ENCODE results near the gene ADGRE1. TPM values are rescaled to one million over a fixed set of nuclear protein-coding genes. Genes with fewer than 3 reads are reported as not detected.

ADGRE1 gene
- total and polyA plus RNA-seq, 2 of the 13 experiments (the other 11 are each of a cell fraction or from before 2014, with no cell fraction given) = not detected

- TF ChIP-seq ZNF609 (CRISPR knock-in tag; IDR thresholded peaks at IDR 0.05; ENCODE audit: borderline replicate concordance) (no peak), ZNF343 (CRISPR knock-in tag; IDR thresholded peaks at IDR 0.05) (no peak), ELF3 (CRISPR knock-in tag; IDR thresholded peaks at IDR 0.05) (no peak)
These were observed 48.2 kb downstream of the ADGRE1 start (continued) for GRCh38 chr19:6935618-6936017.

- under 1% methylated on average over 3 of the region's 3 CpGs for WGBS (ENCODE audit: low lambda C conversion rate)
- no peaks in the 10 kb centered on the region for H3K4me1 ChIP-seq (ENCODE audit: insufficient read depth, low read length)
- no peak overlapping the region for H3K4me3 ChIP-seq (replicated peaks in 1 of 3; ENCODE audit: insufficient read depth in 1 of 3, low read depth in 2 of 3, low read length in 3 of 3)
- no peak for ATAC-seq
- no peaks in the 10 kb centered on the region for H3K79me2 ChIP-seq (ENCODE audit: insufficient read depth, low read length)
- no peaks in the 10 kb centered on the region for H3K36me3 ChIP-seq (replicated peaks in 1 of 2; ENCODE audit: control insufficient read depth in 1 of 2, insufficient read depth in 2 of 2, low read length in 2 of 2)
- H3K9me3 ChIP-seq (ENCODE audit: low read length) = no peaks in the 10 kb centered on the region
- intact Hi-C loops (cut with micrococcal nuclease; ENCODE audit: unreplicated experiment) = no loop called here
- no peak for FAIRE-seq
- ChIA-PET POLR2A (no interaction called here), CTCF (ENCODE audit: low intra/inter-chr PET ratio, low total read pairs) (no interaction called here)
- in situ Hi-C loops (cut with HindIII; ENCODE audit: extremely low pct_ligation_motif_present, low pct_unique_long_range_greater_than_20kb) = no loop called here
- H4K20me1 ChIP-seq (ENCODE audit: insufficient read depth, low read length) = no peaks in the 10 kb centered on the region
- no peak overlapping the region for H3K9ac ChIP-seq (ENCODE audit: insufficient read depth, low read depth, low read length)
- no peak overlapping the region for H3K27ac ChIP-seq (ENCODE audit: extremely low read length, insufficient read depth, low read length)
- no TSS peak for BruUV-seq (replicated peaks)
- H3K27me3 ChIP-seq (ENCODE audit: control insufficient read depth in 1 of 2, insufficient read depth in 2 of 2, low read length in 2 of 2) = 0 out of 5 replicates have a peak, but pooled peaks cover 0 to 3% of the 10 kb centered on the region in 2 experiments
- no peak overlapping the region for H3K4me2 ChIP-seq (ENCODE audit: low read depth, low read length)
- H2AFZ ChIP-seq (ENCODE audit: low read length) = no peak overlapping the region
- DNase-seq (ENCODE audit: low spot score) = no peak
- TF ChIP-seq RFX3 (CRISPR knock-in tag; IDR thresholded peaks at IDR 0.05) (no peak), PHF20 (CRISPR knock-in tag; IDR thresholded peaks at IDR 0.05) (no peak), GRHL1 (CRISPR knock-in tag; conservative IDR thresholded peaks at IDR 0.05) (no peak), ZNF674 (CRISPR knock-in tag; IDR thresholded peaks at IDR 0.05; ENCODE audit: low read depth) (no peak), FOSL2 (CRISPR knock-in tag; IDR thresholded peaks at IDR 0.05) (no peak), TERF1 (CRISPR knock-in tag; IDR thresholded peaks at IDR 0.05) (no peak), ZBTB3 (CRISPR knock-in tag; IDR thresholded peaks at IDR 0.05; ENCODE audit: borderline replicate concordance, low read depth) (no peak), THAP9 (CRISPR knock-in tag; IDR thresholded peaks at IDR 0.05; ENCODE audit: borderline replicate concordance) (no peak), NCOA2 (CRISPR knock-in tag; IDR thresholded peaks at IDR 0.05) (no peak), JUND (CRISPR knock-in tag; IDR thresholded peaks at IDR 0.05) (no peak)
These were observed 58.4 kb downstream of the ADGRE1 start for GRCh38 chr19:6945733-6946132.

Data from HepG2 (cell line).